ENCODE data around the gene PCGF6. TPM values are rescaled to one million over a fixed set of nuclear protein-coding genes. Genes with fewer than 3 reads are reported as not detected.
"Not testable (repeated sequence)": the region's sequence is repeated elsewhere in the genome, so short reads cannot be mapped to it uniquely, and the experiment has no call there.

The PCGF6 gene
- total RNA-seq, 1 experiment from 2014 or later = 19.2 TPM

DNA sequence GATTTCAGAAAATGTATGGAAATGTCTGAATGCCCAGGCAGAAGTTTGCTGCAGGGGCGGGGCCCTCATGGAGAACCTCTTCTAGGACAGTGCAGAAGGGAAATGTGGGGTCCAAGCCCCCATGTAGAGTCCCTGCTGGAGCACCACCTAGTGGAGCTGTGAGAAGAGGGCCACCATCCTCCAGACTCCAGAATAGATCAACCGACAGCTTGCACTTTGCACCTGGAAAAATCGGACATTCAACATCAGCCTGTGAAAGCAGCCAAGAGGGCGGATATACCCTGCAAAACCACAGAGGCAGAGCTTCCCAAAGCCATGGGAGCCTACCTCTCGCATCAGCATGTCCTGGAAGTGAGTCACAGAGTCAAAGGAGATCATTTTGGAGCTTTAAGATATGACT is 91.0 kb downstream of the PCGF6 start:
- CTCF ChIA-PET = no interaction called here
- peaks cover 22% of the 10 kb centered on the region for H3K36me3 Mint-ChIP-seq

DNA sequence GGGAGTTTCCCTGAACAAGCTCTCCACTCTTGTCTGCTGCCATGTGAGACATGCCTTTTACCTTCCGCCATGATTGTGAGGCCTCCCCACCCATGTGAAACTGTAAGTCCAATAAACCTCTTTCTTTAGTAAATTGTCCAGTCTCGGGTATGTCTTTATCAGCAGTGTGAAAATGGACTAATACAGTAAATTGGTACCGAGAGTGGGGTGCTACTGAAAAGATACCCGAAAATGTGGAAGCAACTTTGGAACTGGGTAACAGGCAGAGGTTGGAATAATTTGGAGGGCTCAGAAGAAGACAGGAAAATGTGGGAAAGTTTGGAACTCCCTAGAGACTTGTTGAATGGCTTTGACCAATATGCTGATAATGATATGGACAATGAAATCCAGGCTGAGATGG is 92.0 kb downstream of the PCGF6 start:
- H3K4me1 Mint-ChIP-seq; CTCF ChIA-PET; H3K4me3 Mint-ChIP-seq; H3K27ac Mint-ChIP-seq; POLR2A ChIA-PET; DNase-seq (ENCODE audit: low spot score); ATAC-seq; H3K27me3 Mint-ChIP-seq (ENCODE audit: low read depth): not testable (repeated sequence)
- H3K36me3 Mint-ChIP-seq = peaks cover 22% of the 10 kb centered on the region
- peaks cover 35% of the 10 kb centered on the region for H3K9me3 Mint-ChIP-seq

More for the DNA sequence above, 91.0 kb downstream of the PCGF6 start:
- peaks cover 35% of the 10 kb centered on the region for H3K9me3 Mint-ChIP-seq
- H3K27ac Mint-ChIP-seq = no peak overlapping the region
- H3K4me3 Mint-ChIP-seq = no peak overlapping the region
- TF ChIP-seq, protein P1, sequence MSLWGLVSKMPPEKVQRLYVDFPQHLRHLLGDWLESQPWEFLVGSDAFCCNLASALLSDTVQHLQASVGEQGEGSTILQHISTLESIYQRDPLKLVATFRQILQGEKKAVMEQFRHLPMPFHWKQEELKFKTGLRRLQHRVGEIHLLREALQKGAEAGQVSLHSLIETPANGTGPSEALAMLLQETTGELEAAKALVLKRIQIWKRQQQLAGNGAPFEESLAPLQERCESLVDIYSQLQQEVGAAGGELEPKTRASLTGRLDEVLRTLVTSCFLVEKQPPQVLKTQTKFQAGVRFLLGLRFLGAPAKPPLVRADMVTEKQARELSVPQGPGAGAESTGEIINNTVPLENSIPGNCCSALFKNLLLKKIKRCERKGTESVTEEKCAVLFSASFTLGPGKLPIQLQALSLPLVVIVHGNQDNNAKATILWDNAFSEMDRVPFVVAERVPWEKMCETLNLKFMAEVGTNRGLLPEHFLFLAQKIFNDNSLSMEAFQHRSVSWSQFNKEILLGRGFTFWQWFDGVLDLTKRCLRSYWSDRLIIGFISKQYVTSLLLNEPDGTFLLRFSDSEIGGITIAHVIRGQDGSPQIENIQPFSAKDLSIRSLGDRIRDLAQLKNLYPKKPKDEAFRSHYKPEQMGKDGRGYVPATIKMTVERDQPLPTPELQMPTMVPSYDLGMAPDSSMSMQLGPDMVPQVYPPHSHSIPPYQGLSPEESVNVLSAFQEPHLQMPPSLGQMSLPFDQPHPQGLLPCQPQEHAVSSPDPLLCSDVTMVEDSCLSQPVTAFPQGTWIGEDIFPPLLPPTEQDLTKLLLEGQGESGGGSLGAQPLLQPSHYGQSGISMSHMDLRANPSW (CRISPR knock-in tag; conservative IDR thresholded peaks at IDR 0.05; ENCODE audit: low read depth) = no peak
- TF ChIP-seq GTF2I (CRISPR knock-in tag; conservative IDR thresholded peaks at IDR 0.05) (no peak), CREM (CRISPR knock-in tag; IDR thresholded peaks at IDR 0.05) (no peak), CBFB (CRISPR knock-in tag; IDR thresholded peaks at IDR 0.05; ENCODE audit: low read depth) (no peak)
- TF ChIP-seq, protein P2, sequence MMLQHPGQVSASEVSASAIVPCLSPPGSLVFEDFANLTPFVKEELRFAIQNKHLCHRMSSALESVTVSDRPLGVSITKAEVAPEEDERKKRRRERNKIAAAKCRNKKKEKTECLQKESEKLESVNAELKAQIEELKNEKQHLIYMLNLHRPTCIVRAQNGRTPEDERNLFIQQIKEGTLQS (CRISPR knock-in tag; conservative IDR thresholded peaks at IDR 0.05) = no peak
- TF ChIP-seq, protein P3, sequence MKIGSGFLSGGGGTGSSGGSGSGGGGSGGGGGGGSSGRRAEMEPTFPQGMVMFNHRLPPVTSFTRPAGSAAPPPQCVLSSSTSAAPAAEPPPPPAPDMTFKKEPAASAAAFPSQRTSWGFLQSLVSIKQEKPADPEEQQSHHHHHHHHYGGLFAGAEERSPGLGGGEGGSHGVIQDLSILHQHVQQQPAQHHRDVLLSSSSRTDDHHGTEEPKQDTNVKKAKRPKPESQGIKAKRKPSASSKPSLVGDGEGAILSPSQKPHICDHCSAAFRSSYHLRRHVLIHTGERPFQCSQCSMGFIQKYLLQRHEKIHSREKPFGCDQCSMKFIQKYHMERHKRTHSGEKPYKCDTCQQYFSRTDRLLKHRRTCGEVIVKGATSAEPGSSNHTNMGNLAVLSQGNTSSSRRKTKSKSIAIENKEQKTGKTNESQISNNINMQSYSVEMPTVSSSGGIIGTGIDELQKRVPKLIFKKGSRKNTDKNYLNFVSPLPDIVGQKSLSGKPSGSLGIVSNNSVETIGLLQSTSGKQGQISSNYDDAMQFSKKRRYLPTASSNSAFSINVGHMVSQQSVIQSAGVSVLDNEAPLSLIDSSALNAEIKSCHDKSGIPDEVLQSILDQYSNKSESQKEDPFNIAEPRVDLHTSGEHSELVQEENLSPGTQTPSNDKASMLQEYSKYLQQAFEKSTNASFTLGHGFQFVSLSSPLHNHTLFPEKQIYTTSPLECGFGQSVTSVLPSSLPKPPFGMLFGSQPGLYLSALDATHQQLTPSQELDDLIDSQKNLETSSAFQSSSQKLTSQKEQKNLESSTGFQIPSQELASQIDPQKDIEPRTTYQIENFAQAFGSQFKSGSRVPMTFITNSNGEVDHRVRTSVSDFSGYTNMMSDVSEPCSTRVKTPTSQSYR (CRISPR knock-in tag; IDR thresholded peaks at IDR 0.05) = no peak
- no peaks in the 10 kb centered on the region for H3K4me1 Mint-ChIP-seq
- ATAC-seq (no peak), DNase-seq (ENCODE audit: low spot score) (no peak)
- POLR2A ChIA-PET = no interaction called here
- H3K27me3 Mint-ChIP-seq (ENCODE audit: low read depth) = peaks cover 7% of the 10 kb centered on the region

DNA sequence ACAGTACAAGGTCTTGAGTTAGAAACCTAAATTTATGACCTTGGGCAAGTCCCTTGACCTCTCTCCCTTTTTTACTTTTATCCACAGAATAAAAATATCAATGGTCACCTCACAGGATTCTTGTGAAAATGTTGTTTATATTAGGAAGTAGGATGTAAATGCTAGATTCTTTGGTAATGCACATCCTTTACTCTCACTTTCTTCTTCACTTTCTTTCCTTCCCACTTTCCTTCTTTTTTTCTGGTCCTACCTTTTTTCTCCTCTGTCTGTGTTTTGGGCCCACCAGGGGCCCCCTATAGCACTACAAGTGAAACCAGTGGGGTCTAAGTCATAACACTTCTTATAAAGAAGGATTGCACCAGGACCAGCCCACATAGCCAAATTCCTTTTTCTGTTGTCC is 93.1 kb downstream of the PCGF6 start:
- H3K27me3 Mint-ChIP-seq (ENCODE audit: low read depth) = peaks cover 4% of the 10 kb centered on the region
- DNase-seq (ENCODE audit: low spot score) (no peak), ATAC-seq (no peak)
- H3K4me3 Mint-ChIP-seq = no peak overlapping the region
- TF ChIP-seq SMAD3 (CRISPR knock-in tag; IDR thresholded peaks at IDR 0.05; ENCODE audit: borderline replicate concordance) (no peak), GTF2I (CRISPR knock-in tag; conservative IDR thresholded peaks at IDR 0.05) (no peak), PRRX2 (CRISPR knock-in tag; IDR thresholded peaks at IDR 0.05) (no peak), SP1 (CRISPR knock-in tag; conservative IDR thresholded peaks at IDR 0.05) (no peak), ESRRA (CRISPR knock-in tag; IDR thresholded peaks at IDR 0.05; ENCODE audit: borderline replicate concordance) (no peak), SMAD4 (CRISPR knock-in tag; IDR thresholded peaks at IDR 0.05) (no peak)
- TF ChIP-seq, protein P2 (CRISPR knock-in tag; conservative IDR thresholded peaks at IDR 0.05) = no peak
- TF ChIP-seq, protein P4, sequence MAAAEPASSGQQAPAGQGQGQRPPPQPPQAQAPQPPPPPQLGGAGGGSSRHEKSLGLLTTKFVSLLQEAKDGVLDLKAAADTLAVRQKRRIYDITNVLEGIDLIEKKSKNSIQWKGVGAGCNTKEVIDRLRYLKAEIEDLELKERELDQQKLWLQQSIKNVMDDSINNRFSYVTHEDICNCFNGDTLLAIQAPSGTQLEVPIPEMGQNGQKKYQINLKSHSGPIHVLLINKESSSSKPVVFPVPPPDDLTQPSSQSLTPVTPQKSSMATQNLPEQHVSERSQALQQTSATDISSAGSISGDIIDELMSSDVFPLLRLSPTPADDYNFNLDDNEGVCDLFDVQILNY (CRISPR knock-in tag; IDR thresholded peaks at IDR 0.05) = no peak
- POLR2A ChIA-PET = no interaction called here
- peaks cover 35% of the 10 kb centered on the region for H3K9me3 Mint-ChIP-seq
- CTCF ChIA-PET = no interaction called here
- peaks cover 22% of the 10 kb centered on the region for H3K36me3 Mint-ChIP-seq
- no peak overlapping the region for H3K27ac Mint-ChIP-seq
- no peaks in the 10 kb centered on the region for H3K4me1 Mint-ChIP-seq

DNA sequence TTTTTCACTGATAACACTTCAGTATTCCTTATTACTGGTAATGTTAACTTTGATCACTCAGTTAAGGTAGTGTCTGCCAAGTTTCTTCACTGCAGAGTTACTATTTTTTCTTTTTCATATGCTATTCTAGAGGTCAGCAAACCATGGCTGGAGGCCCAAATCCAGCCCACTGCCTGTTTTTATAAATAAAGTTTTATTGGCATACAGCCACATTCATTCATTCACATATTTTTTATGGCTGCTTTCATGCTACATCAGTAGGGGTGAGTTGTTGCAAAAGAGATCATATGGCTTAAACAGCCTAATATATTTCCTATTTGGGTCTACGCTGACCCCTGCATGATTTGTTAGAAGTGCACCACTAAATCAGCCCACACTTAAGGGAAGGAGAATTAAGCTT is 94.3 kb downstream of the PCGF6 start:
- Mint-ChIP-seq H3K4me3 (no peak overlapping the region), H3K27me3 (ENCODE audit: low read depth) (peaks cover 4% of the 10 kb centered on the region), H3K36me3 (peaks cover 22% of the 10 kb centered on the region), H3K4me1 (no peaks in the 10 kb centered on the region), H3K27ac (no peak overlapping the region), H3K9me3 (peaks cover 31% of the 10 kb centered on the region)
- POLR2A ChIA-PET = no interaction called here
- ATAC-seq (no peak), DNase-seq (ENCODE audit: low spot score) (no peak)
- CTCF ChIA-PET = interaction anchor here (0.6 to 1.1 kb wide), 4 partner anchors 12 to 1164 kb away, joined by 3 to 5 read pairs (median 4); no protein-coding TSS in a partner anchor
- no peak for TF ChIP-seq SMAD3 (CRISPR knock-in tag; IDR thresholded peaks at IDR 0.05; ENCODE audit: borderline replicate concordance)
- TF ChIP-seq ZNF138 (CRISPR knock-in tag; conservative IDR thresholded peaks at IDR 0.05) = no peak
- no peak for TF ChIP-seq FOXK1 (CRISPR knock-in tag; IDR thresholded peaks at IDR 0.05)
- no peak for TF ChIP-seq ATF1 (CRISPR knock-in tag; IDR thresholded peaks at IDR 0.05)
- no peak for TF ChIP-seq PRRX2 (CRISPR knock-in tag; IDR thresholded peaks at IDR 0.05)
- no peak for TF ChIP-seq MYBL2 (CRISPR knock-in tag; IDR thresholded peaks at IDR 0.05)
- no peak for TF ChIP-seq ZNF263 (CRISPR knock-in tag; IDR thresholded peaks at IDR 0.05; ENCODE audit: low read depth)
- TF ChIP-seq KAT7 (CRISPR knock-in tag; IDR thresholded peaks at IDR 0.05; ENCODE audit: borderline replicate concordance) = no peak
- TF ChIP-seq SP1 (CRISPR knock-in tag; conservative IDR thresholded peaks at IDR 0.05) = no peak
- TF ChIP-seq ZNF317 (CRISPR knock-in tag; IDR thresholded peaks at IDR 0.05; ENCODE audit: borderline replicate concordance, low read depth) = no peak
- no peak for TF ChIP-seq NFATC4 (CRISPR knock-in tag; IDR thresholded peaks at IDR 0.05)
